ENCODE data around the gene GATA2.

Gene GATA2

DNA sequence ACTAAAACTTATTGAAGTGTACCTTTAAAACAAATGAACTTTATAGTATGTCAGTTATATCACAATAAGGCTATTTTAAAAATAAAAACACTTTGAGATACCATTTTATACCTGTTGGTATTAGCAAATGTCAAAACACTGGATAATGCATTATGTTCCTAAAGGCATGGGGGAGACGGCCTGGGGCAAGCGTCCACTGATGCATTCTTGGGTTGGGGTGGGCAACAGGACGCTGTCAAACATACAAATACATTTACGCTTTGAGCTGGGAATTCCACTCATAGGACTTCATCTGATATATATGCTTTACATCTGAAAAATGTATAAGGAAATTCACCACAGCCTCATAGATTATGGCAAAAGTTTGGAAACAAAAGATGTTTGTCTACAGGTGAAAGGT lies 7.6 kb upstream of the GATA2 start:
- no peaks in the 10 kb centered on the region for H3K9me3 ChIP-seq (ENCODE audit: control insufficient read depth in 1 of 2, low read length in 2 of 2)
- H3K27me3 ChIP-seq (ENCODE audit: low read depth, low read length), result peaks cover 29% of the 10 kb centered on the region
- H3K4me1 ChIP-seq (ENCODE audit: control insufficient read depth in 1 of 2, insufficient read depth in 2 of 2, low read length in 2 of 2), result peaks cover 0 to 16% of the 10 kb centered on the region in 2 donors
- no peaks in the 10 kb centered on the region for H3K36me3 ChIP-seq (ENCODE audit: control insufficient read depth in 1 of 2, insufficient read depth in 2 of 2, low read length in 2 of 2)
- H3K27ac ChIP-seq (ENCODE audit: low read length), result no peak overlapping the region
- H3K4me3 ChIP-seq (ENCODE audit: low read depth in 1 of 2, low read length in 2 of 2), result no peak overlapping the region

DNA sequence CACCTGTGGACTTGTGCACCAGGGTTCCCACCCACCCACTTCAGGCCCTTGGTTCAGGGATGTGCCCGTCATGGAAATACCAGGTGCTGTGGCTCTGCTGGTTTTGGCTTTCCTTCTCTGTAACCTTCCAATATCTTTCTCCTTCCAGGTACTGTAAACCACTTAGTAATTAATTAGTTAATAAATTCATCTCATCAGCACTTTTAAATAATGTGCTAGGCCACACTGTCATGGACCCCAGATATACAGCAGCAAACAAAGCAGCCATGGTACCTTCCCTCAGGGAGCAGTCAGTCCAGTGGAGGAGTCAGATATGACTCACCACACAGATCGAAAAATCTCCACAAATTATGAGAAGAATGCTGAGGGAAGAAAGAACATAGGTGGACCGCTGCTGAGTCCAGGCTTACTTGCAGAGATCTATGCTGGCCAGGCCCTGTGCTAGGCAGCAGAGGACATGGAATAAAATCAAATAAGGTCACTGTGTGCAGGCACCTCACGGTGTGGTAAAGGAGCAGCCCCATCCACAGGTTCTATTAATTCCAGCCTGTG lies 6.8 kb upstream of the GATA2 start:
- Histone ChIP-seq H3K27me3 (ENCODE audit: low read depth, low read length) (peaks cover 36% of the 10 kb centered on the region), H3K9me3 (ENCODE audit: control insufficient read depth in 1 of 2, low read length in 2 of 2) (no peaks in the 10 kb centered on the region), H3K36me3 (ENCODE audit: control insufficient read depth in 1 of 2, insufficient read depth in 2 of 2, low read length in 2 of 2) (no peaks in the 10 kb centered on the region), H3K4me1 (ENCODE audit: control insufficient read depth in 1 of 2, insufficient read depth in 2 of 2, low read length in 2 of 2) (peaks cover 0 to 16% of the 10 kb centered on the region in 2 donors), H3K4me3 (ENCODE audit: low read depth in 1 of 2, low read length in 2 of 2) (no peak overlapping the region), H3K27ac (ENCODE audit: low read length) (no peak overlapping the region)

GRCh38 chr3:128498901-128499530 lies 6.0 kb upstream of the GATA2 start:
- Histone ChIP-seq H3K4me3 (ENCODE audit: low read depth in 1 of 2, low read length in 2 of 2) (no peak overlapping the region), H3K36me3 (ENCODE audit: control insufficient read depth in 1 of 2, insufficient read depth in 2 of 2, low read length in 2 of 2) (no peaks in the 10 kb centered on the region), H3K9me3 (ENCODE audit: control insufficient read depth in 1 of 2, low read length in 2 of 2) (peaks cover 0 to 2% of the 10 kb centered on the region in 2 donors), H3K27me3 (ENCODE audit: low read depth, low read length) (peaks cover 43% of the 10 kb centered on the region), H3K27ac (ENCODE audit: low read length) (no peak overlapping the region), H3K4me1 (ENCODE audit: control insufficient read depth in 1 of 2, insufficient read depth in 2 of 2, low read length in 2 of 2) (peaks cover 0 to 16% of the 10 kb centered on the region in 2 donors)

DNA sequence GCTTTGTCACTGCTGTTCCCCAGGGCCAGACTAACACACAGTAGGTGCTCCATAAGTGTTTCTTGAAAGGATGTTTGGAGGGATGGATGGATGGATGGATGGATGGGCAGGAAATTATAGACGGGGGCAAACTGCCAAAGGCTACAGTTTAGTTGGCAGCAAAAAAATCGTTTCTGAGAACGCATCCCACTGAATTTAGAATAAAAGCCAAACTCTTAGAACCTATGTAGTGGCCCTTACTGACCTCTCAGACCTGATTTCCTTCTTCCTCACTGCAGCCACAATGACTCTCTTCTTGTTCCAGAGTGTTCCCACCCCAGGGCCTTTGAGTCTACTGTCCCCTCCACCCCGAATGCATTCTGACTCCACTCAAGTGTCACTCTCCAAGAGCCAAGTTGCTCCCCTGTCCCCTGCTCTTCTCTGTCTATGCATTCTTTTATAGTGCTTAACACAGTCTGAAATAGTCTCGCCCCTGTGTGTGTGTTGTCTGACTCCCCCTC lies 5.2 kb upstream of the GATA2 start:
- Histone ChIP-seq H3K4me3 (ENCODE audit: low read depth in 1 of 2, low read length in 2 of 2) (peak overlapping the region in 1 of 2 donors; percentile 55), H3K4me1 (ENCODE audit: control insufficient read depth in 1 of 2, insufficient read depth in 2 of 2, low read length in 2 of 2) (peaks cover 0 to 16% of the 10 kb centered on the region in 2 donors), H3K9me3 (ENCODE audit: control insufficient read depth in 1 of 2, low read length in 2 of 2) (peaks cover 0 to 3% of the 10 kb centered on the region in 2 donors), H3K27ac (ENCODE audit: low read length) (no peak overlapping the region), H3K36me3 (ENCODE audit: control insufficient read depth in 1 of 2, insufficient read depth in 2 of 2, low read length in 2 of 2) (no peaks in the 10 kb centered on the region), H3K27me3 (ENCODE audit: low read depth, low read length) (peaks cover 52% of the 10 kb centered on the region)

DNA sequence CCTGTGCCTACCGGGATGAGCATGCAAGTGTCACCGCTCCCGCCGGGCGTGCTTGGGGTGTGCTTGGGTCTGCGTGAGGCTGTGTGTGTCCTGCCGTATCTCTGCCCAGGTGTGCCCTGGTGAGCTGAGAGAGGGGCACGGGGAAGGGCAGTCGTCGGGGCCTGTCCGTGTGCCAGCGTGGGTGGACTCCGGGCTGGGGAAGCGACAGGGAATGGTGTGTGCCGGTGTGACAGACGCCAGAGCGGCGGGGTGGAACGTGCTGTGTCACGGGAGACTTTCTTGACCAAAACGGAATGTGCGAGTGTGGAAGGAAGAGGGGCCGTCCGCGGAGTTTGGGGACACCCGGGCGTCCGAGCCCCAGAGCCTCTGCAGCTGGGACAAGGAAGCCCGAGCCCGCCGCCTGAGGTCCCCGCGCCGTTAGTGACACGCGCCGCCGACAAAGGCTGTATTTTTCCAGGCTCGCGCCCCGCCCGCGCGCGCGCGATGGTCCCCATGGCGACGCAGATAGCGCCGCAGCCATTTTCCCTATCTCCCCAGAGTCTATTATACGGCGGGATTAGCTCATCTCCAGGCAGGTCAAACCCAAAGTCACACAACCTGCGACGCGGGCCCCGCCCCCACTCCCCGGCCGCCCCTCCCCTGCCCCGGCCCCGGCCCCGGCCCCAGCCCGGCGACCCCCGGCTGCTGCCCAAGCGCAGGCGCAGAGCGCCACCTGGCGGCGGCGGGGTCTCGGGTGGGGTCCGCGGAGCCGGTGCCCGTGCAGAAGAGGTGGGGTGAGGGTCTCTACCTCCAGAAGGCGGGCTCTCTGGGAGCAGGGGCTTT lies 4.5 kb upstream of the GATA2 start:
- Histone ChIP-seq H3K27ac (ENCODE audit: low read length) (no peak overlapping the region), H3K27me3 (ENCODE audit: low read depth, low read length) (peaks cover 58% of the 10 kb centered on the region), H3K4me1 (ENCODE audit: control insufficient read depth in 1 of 2, insufficient read depth in 2 of 2, low read length in 2 of 2) (peaks cover 0 to 21% of the 10 kb centered on the region in 2 donors), H3K36me3 (ENCODE audit: control insufficient read depth in 1 of 2, insufficient read depth in 2 of 2, low read length in 2 of 2) (no peaks in the 10 kb centered on the region), H3K9me3 (ENCODE audit: control insufficient read depth in 1 of 2, low read length in 2 of 2) (peaks cover 0 to 3% of the 10 kb centered on the region in 2 donors), H3K4me3 (ENCODE audit: low read depth in 1 of 2, low read length in 2 of 2) (peak overlapping the region in 1 of 2 donors; percentile 55)

- peaks cover 0 to 3% of the 10 kb centered on the region in 2 donors for H3K9me3 ChIP-seq (ENCODE audit: control insufficient read depth in 1 of 2, low read length in 2 of 2)
- H3K4me3 ChIP-seq (ENCODE audit: low read depth in 1 of 2, low read length in 2 of 2), result peak overlapping the region in 1 of 2 donors; percentile 55
- H3K36me3 ChIP-seq (ENCODE audit: control insufficient read depth in 1 of 2, insufficient read depth in 2 of 2, low read length in 2 of 2), result no peaks in the 10 kb centered on the region
- no peak overlapping the region for H3K27ac ChIP-seq (ENCODE audit: low read length)
- peaks cover 65% of the 10 kb centered on the region for H3K27me3 ChIP-seq (ENCODE audit: low read depth, low read length)
- peaks cover 0 to 24% of the 10 kb centered on the region in 2 donors for H3K4me1 ChIP-seq (ENCODE audit: control insufficient read depth in 1 of 2, insufficient read depth in 2 of 2, low read length in 2 of 2)
Observed at GRCh38 chr3:128496602-128497304, 3.8 kb upstream of the GATA2 start.

- Histone ChIP-seq H3K27ac (ENCODE audit: low read length) (no peak overlapping the region), H3K9me3 (ENCODE audit: control insufficient read depth in 1 of 2, low read length in 2 of 2) (peaks cover 0 to 3% of the 10 kb centered on the region in 2 donors), H3K4me1 (ENCODE audit: control insufficient read depth in 1 of 2, insufficient read depth in 2 of 2, low read length in 2 of 2) (peaks cover 0 to 24% of the 10 kb centered on the region in 2 donors), H3K4me3 (ENCODE audit: low read depth in 1 of 2, low read length in 2 of 2) (no peak overlapping the region), H3K27me3 (ENCODE audit: low read depth, low read length) (peaks cover 71% of the 10 kb centered on the region), H3K36me3 (ENCODE audit: control insufficient read depth in 1 of 2, insufficient read depth in 2 of 2, low read length in 2 of 2) (no peaks in the 10 kb centered on the region)
Observed at GRCh38 chr3:128496019-128496601, 3.1 kb upstream of the GATA2 start.

- Histone ChIP-seq H3K36me3 (ENCODE audit: control insufficient read depth in 1 of 2, insufficient read depth in 2 of 2, low read length in 2 of 2) (no peaks in the 10 kb centered on the region), H3K4me3 (ENCODE audit: low read depth in 1 of 2, low read length in 2 of 2) (no peak overlapping the region), H3K9me3 (ENCODE audit: control insufficient read depth in 1 of 2, low read length in 2 of 2) (peaks cover 0 to 3% of the 10 kb centered on the region in 2 donors), H3K27ac (ENCODE audit: low read length) (no peak overlapping the region), H3K4me1 (ENCODE audit: control insufficient read depth in 1 of 2, insufficient read depth in 2 of 2, low read length in 2 of 2) (peaks cover 0 to 27% of the 10 kb centered on the region in 2 donors), H3K27me3 (ENCODE audit: low read depth, low read length) (peaks cover 75% of the 10 kb centered on the region)
Observed at GRCh38 chr3:128495435-128495970, 2.5 kb upstream of the GATA2 start.

- Histone ChIP-seq H3K27me3 (ENCODE audit: low read depth, low read length) (peaks cover 85% of the 10 kb centered on the region), H3K27ac (ENCODE audit: low read length) (no peak overlapping the region), H3K36me3 (ENCODE audit: control insufficient read depth in 1 of 2, insufficient read depth in 2 of 2, low read length in 2 of 2) (no peaks in the 10 kb centered on the region), H3K4me1 (ENCODE audit: control insufficient read depth in 1 of 2, insufficient read depth in 2 of 2, low read length in 2 of 2) (peaks cover 7 to 39% of the 10 kb centered on the region in 2 donors), H3K4me3 (ENCODE audit: low read depth in 1 of 2, low read length in 2 of 2) (no peak overlapping the region), H3K9me3 (ENCODE audit: control insufficient read depth in 1 of 2, low read length in 2 of 2) (peaks cover 0 to 3% of the 10 kb centered on the region in 2 donors)
Observed at GRCh38 chr3:128494367-128494650, 1.3 kb upstream of the GATA2 start.

GRCh38 chr3:128493570-128494366 lies 767 bp upstream of the GATA2 start:
- Histone ChIP-seq H3K4me1 (ENCODE audit: control insufficient read depth in 1 of 2, insufficient read depth in 2 of 2, low read length in 2 of 2) (peaks cover 7 to 44% of the 10 kb centered on the region in 2 donors), H3K4me3 (ENCODE audit: low read depth in 1 of 2, low read length in 2 of 2) (no peak overlapping the region), H3K9me3 (ENCODE audit: control insufficient read depth in 1 of 2, low read length in 2 of 2) (peaks cover 0 to 3% of the 10 kb centered on the region in 2 donors), H3K36me3 (ENCODE audit: control insufficient read depth in 1 of 2, insufficient read depth in 2 of 2, low read length in 2 of 2) (no peaks in the 10 kb centered on the region), H3K27me3 (ENCODE audit: low read depth, low read length) (peaks cover 85% of the 10 kb centered on the region), H3K27ac (ENCODE audit: low read length) (no peak overlapping the region)

All from muscle layer of duodenum (tissue), 2 donors.